ENCODE results near the gene OR51B4. TPM values are rescaled to one million over a fixed set of nuclear protein-coding genes. Genes with fewer than 3 reads are reported as not detected.
"Not testable (repeated sequence)": the region's sequence is repeated elsewhere in the genome, so short reads cannot be mapped to it uniquely, and the experiment has no call there.

The OR51B4 gene
- polyA plus RNA-seq, 10 donors: not detected

DNA sequence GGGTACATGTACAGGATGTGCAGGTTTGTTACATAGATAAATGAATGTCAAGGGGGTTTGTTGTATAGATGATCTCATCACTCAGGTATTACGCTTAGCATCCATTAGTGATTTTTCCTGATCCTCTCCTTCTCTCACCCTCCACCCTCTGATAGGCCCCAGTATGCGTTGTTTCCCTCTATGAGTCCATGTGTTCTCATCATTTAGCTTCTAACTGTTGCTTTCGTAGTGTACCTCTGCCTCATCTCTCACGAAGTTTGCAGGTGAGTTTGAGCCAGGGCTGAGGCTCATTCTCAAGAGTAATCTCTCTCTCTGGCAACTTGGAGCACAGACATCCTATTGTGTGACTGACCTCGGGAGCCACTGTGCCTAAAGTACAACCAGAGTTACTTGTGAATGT lies 27.4 kb downstream of the OR51B4 start:
- DNase-seq: no peak

DNA sequence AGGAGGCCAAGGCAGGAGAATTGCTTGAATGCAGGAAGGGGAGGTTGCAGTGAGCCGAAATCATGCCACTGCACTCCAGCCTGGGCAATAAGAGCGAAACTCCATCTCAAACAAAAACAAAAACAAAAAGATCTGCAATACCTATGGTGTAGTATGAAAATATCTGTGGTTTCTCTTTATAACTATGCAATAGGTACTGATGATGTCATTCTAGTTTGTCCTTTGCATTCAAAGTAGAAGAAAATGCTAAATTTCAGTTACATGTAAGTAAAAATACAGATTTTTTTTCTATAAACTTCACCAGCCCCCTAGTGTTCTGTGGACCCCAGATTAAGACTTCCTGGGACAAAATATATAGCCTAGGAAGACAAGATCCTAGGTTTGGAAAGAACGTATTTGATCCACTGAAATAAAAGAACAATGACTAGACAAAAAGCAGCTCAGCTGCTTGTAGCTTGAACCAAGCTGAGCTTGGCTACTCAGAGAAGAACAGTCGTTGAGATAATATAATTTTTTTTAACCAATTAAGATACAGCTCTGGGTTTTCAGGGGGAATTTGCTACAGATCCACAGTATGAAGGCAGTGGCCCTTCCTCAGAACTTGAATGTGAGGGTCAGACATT lies 29.2 kb downstream of the OR51B4 start:
- no peak for DNase-seq

DNA sequence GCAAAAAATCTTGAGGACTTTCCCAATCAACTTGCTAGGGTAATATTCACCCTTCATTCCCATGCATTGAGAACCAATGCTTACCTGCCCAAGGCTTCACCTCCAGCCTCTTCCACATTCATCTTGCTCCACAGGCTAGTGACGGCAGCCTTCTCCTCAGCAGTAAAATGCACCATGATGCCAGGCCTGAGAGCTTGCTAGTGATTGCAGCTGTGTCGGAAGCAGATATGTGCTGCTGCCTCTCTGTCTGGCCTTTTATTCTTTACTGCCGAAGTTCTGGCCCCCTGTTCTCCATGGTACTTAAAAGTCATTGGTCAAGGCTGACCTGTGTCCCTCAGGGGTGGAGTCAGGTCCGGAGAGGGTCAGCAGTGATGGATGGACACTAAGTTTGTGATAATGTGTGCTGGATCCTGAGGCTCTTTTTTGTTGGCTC lies 32.0 kb downstream of the OR51B4 start, which contains the start of gene HBE1:
TSS of gene HBE1 (minus strand) at position 231 of the 433 bp plus-strand sequence. CDS start at position 176, 55 bp downstream.
- no peak for DNase-seq

DNA sequence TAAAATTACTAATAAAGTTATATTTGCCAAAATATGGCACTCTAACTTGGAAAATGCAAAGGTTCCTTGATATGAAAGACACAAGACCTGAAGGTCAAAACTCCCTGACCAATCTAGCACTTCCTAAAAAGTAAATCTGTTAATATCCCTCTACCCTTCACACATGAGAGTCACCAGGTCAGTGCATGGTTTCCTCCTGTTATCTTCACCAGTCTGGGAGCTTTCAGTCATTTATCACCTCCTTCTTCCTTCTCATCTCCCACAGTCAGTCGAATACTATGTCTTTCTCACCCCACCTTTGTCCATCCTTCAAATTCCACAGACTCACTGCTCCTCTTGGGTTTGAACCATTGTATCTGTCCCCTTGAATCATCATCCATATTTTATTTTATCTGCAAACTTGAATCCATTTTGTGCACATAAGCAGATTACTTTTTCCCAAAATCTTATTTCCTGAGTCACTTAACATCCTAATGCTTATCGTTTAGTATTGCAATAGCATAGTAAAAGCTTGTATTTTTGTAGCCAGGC lies 34.6 kb downstream of the OR51B4 start:
- no peak for DNase-seq

DNA sequence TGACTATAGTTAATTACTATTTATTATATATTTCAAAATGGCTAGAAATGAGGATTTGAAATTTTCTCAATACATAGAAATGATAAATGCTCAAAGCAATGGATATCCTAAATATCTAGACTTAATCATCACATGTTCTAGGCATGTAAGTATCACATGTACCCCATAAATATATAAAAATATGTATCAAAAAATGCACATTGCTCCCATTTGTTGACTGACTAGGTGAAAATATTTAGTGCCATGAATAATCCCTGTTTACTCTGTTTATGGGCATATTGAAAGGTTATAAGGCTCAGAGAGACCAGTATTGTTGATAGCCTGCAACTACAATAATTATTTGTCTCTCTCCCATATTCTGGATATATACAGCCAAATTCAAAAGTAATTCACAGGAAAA lies 35.1 kb downstream of the OR51B4 start:
- no peak for DNase-seq

DNA sequence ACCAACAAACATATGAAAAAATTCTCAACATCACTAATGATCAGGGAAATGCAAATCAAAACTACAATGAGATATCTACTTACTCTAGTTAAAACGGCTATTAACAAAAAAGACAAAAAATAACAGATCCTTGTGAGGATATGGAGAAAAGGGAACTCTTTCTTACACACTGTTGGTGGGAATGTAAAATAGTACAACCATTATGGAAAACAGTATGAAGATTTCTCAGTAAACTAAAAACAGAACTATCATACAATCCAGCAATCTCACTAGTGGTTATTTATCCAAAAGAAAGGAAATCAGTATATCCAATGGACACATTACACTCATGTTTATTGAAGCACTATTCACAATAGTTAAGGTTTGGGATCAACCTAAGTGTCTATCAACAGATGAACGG lies 35.9 kb downstream of the OR51B4 start:
- DNase-seq: no peak

DNA sequence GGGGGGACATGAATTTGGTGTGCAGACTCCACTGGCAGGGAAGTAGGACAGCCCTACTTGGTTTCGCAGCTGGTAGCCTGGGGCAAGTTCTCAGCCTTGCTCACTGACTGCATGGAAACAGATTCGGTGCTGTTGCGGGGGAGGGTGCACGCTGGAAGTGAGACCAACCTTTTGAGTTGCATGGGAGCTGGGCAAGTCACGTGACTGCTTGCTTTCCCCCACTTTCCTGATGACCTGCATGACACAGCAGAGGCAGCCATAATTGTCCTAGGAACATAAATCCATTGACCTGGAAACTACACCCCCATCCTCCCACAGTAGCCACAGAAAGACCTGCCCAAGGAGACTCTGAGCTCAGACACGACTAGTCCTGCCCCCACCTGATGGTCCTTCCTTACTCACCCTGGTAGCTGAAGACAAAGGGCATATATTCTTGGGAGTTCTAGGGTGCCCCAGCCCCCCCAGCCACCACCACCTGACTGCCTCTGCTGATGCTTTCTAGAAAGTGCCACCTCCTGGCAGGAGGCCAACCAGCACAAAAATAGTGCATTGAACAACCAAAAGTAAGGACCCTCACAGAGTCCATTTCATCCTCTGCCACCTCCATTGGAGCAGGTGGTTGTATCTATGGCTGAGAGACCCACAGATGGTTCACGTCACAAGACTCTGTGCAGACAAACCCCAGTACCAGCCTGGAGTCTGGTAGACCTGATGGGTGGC lies 43.0 kb downstream of the OR51B4 start:
- no peak for DNase-seq

DNA sequence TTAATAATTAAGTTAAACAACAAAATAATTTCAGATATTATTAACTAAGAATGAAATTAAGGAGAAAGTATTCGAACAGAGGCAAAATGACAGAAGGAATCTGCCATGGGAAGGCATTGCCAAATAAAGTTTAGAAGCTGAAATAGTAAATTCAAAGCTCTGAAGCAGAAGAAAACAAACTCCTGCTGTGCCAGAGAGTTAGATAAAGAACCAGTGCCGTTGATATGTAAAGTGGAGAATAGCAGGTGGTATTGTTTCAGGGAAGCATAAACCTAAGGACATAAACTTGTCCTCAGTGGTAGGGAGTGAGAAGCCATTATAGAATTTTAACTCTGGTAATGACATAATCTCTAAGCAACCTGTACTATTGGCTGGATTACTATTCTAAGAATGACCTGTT lies 44.5 kb downstream of the OR51B4 start:
- DNase-seq: no peak

DNA sequence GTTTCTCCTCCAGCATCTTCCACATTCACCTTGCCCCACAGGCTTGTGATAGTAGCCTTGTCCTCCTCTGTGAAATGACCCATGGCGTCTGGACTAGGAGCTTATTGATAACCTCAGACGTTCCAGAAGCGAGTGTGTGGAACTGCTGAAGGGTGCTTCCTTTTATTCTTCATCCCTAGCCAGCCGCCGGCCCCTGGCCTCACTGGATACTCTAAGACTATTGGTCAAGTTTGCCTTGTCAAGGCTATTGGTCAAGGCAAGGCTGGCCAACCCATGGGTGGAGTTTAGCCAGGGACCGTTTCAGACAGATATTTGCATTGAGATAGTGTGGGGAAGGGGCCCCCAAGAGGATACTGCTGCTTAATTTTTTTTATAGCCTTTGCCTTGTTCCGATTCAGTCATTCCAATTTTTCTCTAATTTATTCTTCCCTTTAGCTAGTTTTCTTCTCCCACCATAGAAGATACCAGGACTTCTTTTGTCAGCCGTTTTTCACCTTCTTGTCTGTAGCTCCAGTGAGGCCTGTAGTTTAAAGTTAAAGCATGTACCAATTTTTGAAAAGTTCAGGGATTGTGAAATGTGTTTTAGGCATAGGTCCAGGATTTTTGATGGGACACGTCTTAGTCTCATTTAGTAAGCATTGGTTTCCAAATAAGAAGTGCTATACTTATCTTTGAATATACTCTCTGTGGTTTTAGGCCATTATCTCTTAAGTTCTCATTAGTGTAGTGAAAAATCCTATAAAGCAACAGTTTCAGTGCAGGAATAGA lies 46.9 kb downstream of the OR51B4 start, which contains the start of gene HBG2:
TSS of gene HBG2 (minus strand) at position 136 of the 768 bp plus-strand sequence. CDS start at position 83, 53 bp downstream.
- DNase-seq: not testable (repeated sequence)

DNA sequence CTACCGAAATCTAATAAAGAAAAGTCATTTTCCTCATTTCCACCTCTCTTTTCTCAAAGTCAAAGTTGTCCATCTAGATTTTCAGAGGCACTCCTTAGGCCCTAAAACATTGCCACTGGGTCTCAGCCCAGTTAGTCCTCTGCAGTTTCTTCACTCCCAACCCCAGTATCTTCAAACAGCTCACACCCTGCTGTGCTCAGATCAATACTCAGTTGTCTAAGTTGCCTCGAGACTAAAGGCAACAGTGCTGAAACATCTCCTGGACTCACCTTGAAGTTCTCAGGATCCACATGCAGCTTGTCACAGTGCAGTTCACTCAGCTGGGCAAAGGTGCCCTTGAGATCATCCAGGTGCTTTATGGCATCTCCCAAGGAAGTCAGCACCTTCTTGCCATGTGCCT lies 47.7 kb downstream of the OR51B4 start:
- not testable (repeated sequence) for DNase-seq

DNA sequence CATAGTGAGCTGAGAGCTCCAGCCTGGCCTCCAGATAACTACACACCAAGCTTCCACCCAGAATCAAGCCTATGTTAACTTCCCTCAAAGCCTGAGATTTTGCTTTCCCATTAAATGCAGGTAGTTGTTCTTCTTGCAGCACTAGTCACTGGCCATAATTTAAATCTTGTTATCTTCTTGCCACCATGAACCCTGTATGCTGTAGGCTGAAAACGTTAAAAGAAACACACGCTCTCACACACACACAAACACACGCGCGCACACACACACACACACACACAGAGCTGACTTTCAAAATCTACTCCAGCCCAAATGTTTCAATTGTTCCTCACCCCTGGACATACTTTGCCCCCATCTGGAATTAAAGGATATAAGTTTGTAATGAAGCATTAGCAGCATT lies 48.3 kb downstream of the OR51B4 start:
- not testable (repeated sequence) for DNase-seq

DNA sequence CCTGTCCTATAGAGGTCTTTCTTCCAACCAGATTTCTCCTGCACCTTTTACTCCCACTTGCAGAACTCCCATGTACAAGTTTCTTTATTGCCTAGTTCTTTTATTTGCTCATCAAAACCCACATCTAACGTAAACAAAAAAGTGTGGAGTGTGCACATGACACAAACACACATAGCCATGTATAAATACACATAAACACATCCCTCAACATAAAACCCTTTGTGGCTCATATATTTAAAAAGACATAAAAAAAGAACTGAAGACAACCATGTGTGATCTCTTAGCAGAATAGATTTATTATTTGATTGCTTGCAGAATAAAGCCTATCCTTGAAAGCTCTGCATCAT lies 48.9 kb downstream of the OR51B4 start:
- no peak for DNase-seq

DNA sequence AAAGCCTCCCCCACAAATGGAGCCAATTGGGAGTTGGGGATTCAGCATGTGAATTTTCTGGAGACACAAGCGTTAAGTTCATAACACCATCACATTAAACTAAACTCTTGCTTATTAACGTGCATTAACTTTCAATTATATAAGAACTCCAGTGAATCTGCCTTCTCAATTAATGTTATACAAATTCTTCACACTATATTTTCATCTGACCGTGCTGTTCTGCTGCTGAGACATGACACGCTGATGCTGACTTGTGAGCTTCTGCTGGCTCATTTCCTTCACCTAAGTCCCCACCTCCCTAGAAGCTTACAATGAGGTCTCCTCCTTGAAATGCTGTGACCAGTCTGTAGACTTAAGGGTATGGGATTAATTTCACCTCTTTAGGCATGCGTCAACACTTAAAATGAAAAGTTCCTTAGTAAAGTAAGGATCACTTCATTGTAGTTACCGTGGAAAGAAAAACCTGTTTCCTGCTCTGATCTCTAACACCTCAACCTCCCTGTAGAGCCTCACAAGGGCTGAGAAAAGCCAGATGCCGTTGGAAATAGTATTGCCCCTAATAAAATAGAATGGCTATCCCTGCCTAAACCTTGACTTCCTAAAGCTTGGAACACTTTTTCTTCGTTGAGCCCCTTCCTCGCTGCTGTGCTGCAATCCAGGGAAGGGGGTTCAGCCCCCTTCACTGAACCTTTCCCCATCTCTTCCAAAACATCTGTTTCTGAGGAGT lies 49.4 kb downstream of the OR51B4 start:
- DNase-seq: no peak

DNA sequence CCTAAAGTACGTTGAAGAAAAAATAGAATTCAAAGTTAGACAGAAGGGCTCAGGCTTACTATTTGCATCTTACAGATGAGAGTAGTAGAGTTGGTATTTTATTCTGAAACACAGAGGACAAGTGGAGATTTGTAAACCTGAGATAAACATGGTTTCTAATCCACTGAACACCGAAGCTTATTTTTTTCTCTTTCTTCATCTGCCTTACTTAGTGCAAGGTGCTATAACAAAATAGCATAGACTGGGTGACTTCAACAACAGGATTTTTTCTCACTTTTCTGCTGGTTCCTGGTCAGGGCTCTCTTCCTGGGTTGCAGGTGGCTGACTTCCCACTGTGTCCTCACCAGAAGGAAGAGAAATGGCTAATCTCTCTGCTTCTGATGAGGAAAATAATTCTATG lies 50.0 kb downstream of the OR51B4 start:
- DNase-seq: no peak

Other genes with a start within 250 kb of the OR51B4 start
- gene OR52E2, start 242.3 kb downstream of the OR51B4 start, polyA plus RNA-seq (ENCODE audit: insufficient read length in 10 of 10): not detected
- gene OR52E1, start 232.4 kb downstream of the OR51B4 start, polyA plus RNA-seq (ENCODE audit: insufficient read length in 10 of 10): not detected
- gene OR52A5, start 163.6 kb downstream of the OR51B4 start, polyA plus RNA-seq (ENCODE audit: insufficient read length in 10 of 10): not detected
- under 1 TPM in 4 of 10 donors, not detected in 6; 0.03 to 0.05 (median 0.03) TPM for gene OR52A1, start 147.2 kb downstream of the OR51B4 start, polyA plus RNA-seq (ENCODE audit: insufficient read length in 10 of 10)
- gene OR51V1, start 101.3 kb downstream of the OR51B4 start, polyA plus RNA-seq (ENCODE audit: insufficient read length in 10 of 10): not detected
- gene HBB, start 74.9 kb downstream of the OR51B4 start, polyA plus RNA-seq (ENCODE audit: insufficient read length in 10 of 10): 1,000 to 10,000 TPM in 3 of 10 donors, 100 to 1,000 TPM in 7; 173 to 2,168 (median 503) TPM
- 1 to 10 TPM in 3 of 10 donors, under 1 TPM in 4, not detected in 3; 0.25 to 1.9 (median 0.86) TPM for gene HBD, start 67.5 kb downstream of the OR51B4 start, polyA plus RNA-seq (ENCODE audit: insufficient read length in 10 of 10)
- gene HBG1, start 52.1 kb downstream of the OR51B4 start, polyA plus RNA-seq (ENCODE audit: insufficient read length in 10 of 10): 1,000 to 10,000 TPM in 2 of 10 donors, 10 to 100 TPM in 4, 1 to 10 TPM in 4; 3.6 to 4,554 (median 26.1) TPM
- gene HBG2, start 47.2 kb downstream of the OR51B4 start, polyA plus RNA-seq (ENCODE audit: insufficient read length in 10 of 10): over 10,000 TPM in 4 of 10 donors, 1,000 to 10,000 TPM in 6; 2,782 to 38,425 (median 6,490) TPM
- 100 to 1,000 TPM in 1 of 10 donors, 10 to 100 TPM in 6, 1 to 10 TPM in 3; 6.6 to 110 (median 23.6) TPM for gene HBE1, start 32.0 kb downstream of the OR51B4 start, polyA plus RNA-seq (ENCODE audit: insufficient read length in 10 of 10)
- not detected for gene OR51B2, start 22.4 kb upstream of the OR51B4 start, polyA plus RNA-seq (ENCODE audit: insufficient read length in 10 of 10)
- under 1 TPM in 1 of 10 donors, not detected in 9; 0.15 TPM for gene OR51B5, start 41.6 kb upstream of the OR51B4 start, polyA plus RNA-seq (ENCODE audit: insufficient read length in 10 of 10)
- gene OR51B6, start 49.6 kb upstream of the OR51B4 start, polyA plus RNA-seq (ENCODE audit: insufficient read length in 10 of 10): not detected
- not detected for gene OR51M1, start 81.9 kb upstream of the OR51B4 start, polyA plus RNA-seq (ENCODE audit: insufficient read length in 10 of 10)
- gene OR51Q1, start 120.2 kb upstream of the OR51B4 start, polyA plus RNA-seq (ENCODE audit: insufficient read length in 10 of 10): not detected
- gene OR51I1, start 139.6 kb upstream of the OR51B4 start, polyA plus RNA-seq (ENCODE audit: insufficient read length in 10 of 10): not detected
- not detected for gene OR51I2, start 147.4 kb upstream of the OR51B4 start, polyA plus RNA-seq (ENCODE audit: insufficient read length in 10 of 10)
- gene OR52D1, start 186.7 kb upstream of the OR51B4 start, polyA plus RNA-seq (ENCODE audit: insufficient read length in 10 of 10): not detected
- gene UBQLN3, start 208.0 kb upstream of the OR51B4 start, polyA plus RNA-seq (ENCODE audit: insufficient read length in 10 of 10): not detected
- under 1 TPM; 0.05 to 0.53 (median 0.19) TPM for gene UBQLNL, start 214.8 kb upstream of the OR51B4 start, polyA plus RNA-seq (ENCODE audit: insufficient read length in 10 of 10)
- not detected for gene OR52H1, start 246.6 kb upstream of the OR51B4 start, polyA plus RNA-seq (ENCODE audit: insufficient read length in 10 of 10)